ENCODE data around the gene STK40.

DNA sequence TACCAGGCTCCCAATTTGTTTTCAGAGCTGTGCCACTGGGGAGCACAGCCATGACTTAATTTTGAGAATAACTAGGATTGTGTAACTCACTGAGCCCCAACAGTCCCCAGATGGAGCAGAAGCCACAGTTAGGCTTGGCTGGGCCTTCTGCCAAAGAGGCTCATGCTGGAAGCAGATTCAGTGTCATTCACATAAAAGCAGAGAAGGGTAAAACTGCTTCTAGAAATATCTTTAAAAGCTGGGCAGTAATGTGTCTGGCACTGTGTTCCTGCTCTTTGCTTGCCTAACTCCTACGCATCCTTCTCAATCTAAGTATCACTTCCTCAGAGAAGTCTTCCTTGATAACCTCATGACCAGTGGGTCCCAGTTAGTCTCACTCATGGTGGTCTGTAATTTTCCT, 20.3 kb downstream of the STK40 start:
- TF ChIP-seq CTCF (IDR thresholded peaks at IDR 0.05) (no peak), EP300 (IDR thresholded peaks at IDR 0.05) (no peak), POLR2A (IDR thresholded peaks at IDR 0.05) (no peak)
